Endometrial microvascular endothelial cells (primary cell): ENCODE data around the gene C1QTNF12. TPM values are rescaled to one million over a fixed set of nuclear protein-coding genes. Genes with fewer than 3 reads are reported as not detected.

Source experiments
- in situ Hi-C: cut with HindIII; loops from 2 replicates; pipeline ENCODE4 v1.10.0; 2017; ENCODE audit warnings: low sequenced_read_pairs, low pct_unique_long_range_greater_than_20kb; ENCODE audit errors: inconsistent ontology term
- total RNA-seq: library from RNA; depleted of rRNA; stranded (reverse); fragments of >200 nt; gene quantifications from one replicate; pipeline ENCODE4 v1.2.3, GENCODE V29; 2015; ENCODE audit errors: inconsistent ontology term

The C1QTNF12 gene
- total RNA-seq, 1 donor from 2014 or later, result not detected

- in situ Hi-C loops, result no loop called here
These were observed 27.2 kb downstream of the C1QTNF12 start for GRCh38 chr1:1219341-1219740.

GRCh38 chr1:1218524-1219200 lies 27.9 kb downstream of the C1QTNF12 start:
- in situ Hi-C loops, result no loop called here

GRCh38 chr1:1217621-1218523 lies 28.6 kb downstream of the C1QTNF12 start:
- in situ Hi-C loops, result no loop called here

GRCh38 chr1:1216770-1217620 lies 29.5 kb downstream of the C1QTNF12 start:
- in situ Hi-C loops, result no loop called here

GRCh38 chr1:1215881-1216605 lies 30.5 kb downstream of the C1QTNF12 start:
- in situ Hi-C loops, result no loop called here

GRCh38 chr1:1215080-1215676 lies 31.3 kb downstream of the C1QTNF12 start:
- in situ Hi-C loops, result no loop called here

- in situ Hi-C loops, result no loop called here
These were observed 32.9 kb downstream of the C1QTNF12 start, which contains the start of gene TNFRSF4 for GRCh38 chr1:1213345-1214265. Gene TNFRSF4 (minus strand): TSS chr1:1214153. CDS start chr1:1214127, 26 bp downstream.

GRCh38 chr1:1212780-1213344 lies 33.7 kb downstream of the C1QTNF12 start:
- in situ Hi-C loops, result no loop called here

- in situ Hi-C loops, result no loop called here
These were observed 34.7 kb downstream of the C1QTNF12 start for GRCh38 chr1:1211541-1212441.

GRCh38 chr1:1210726-1211540 lies 35.6 kb downstream of the C1QTNF12 start:
- in situ Hi-C loops, result no loop called here

GRCh38 chr1:1208713-1209433 lies 37.6 kb downstream of the C1QTNF12 start:
- in situ Hi-C loops, result no loop called here

GRCh38 chr1:1207571-1207892 lies 39.0 kb downstream of the C1QTNF12 start:
- in situ Hi-C loops, result no loop called here

- in situ Hi-C loops, result no loop called here
These were observed 39.5 kb downstream of the C1QTNF12 start for GRCh38 chr1:1206966-1207531.

- in situ Hi-C loops, result no loop called here
These were observed 40.1 kb downstream of the C1QTNF12 start, which contains the start of gene TNFRSF18 for GRCh38 chr1:1206376-1206965. Gene TNFRSF18 (minus strand): TSS chr1:1206592. CDS start chr1:1206571, 21 bp downstream.
